Stimulated activated CD8-positive, alpha-beta memory T cell treated with anti-CD3 and anti-CD28 coated beads, Interleukin-12 subunit alpha, Interleukin-12 subunit beta, amount 100 ng/mL, for 4 hours (primary cell): ENCODE results near the gene LMTK3.

Experiments used
- DNase-seq: peaks from one replicate; pipeline ENCODE4 v3.0.0-alpha.2; 2020; ENCODE audit warnings: low read depth

The LMTK3 gene

GRCh38 chr19:48444129-48444935, 67.3 kb downstream of the LMTK3 start:
- no peak for DNase-seq

GRCh38 chr19:48443731-48444128, 67.9 kb downstream of the LMTK3 start:
- DNase-seq = no peak

- no peak for DNase-seq
These were observed 68.4 kb downstream of the LMTK3 start for GRCh38 chr19:48443256-48443655.

- DNase-seq = no peak
These were observed 69.3 kb downstream of the LMTK3 start for GRCh38 chr19:48442116-48443035.

- no peak for DNase-seq
These were observed 70.1 kb downstream of the LMTK3 start for GRCh38 chr19:48441360-48442050.

- no peak for DNase-seq
These were observed 75.0 kb downstream of the LMTK3 start for GRCh38 chr19:48436586-48436985.
